HepG2 (cell line): ENCODE measurements around the gene SMPD2. TPM values are rescaled to one million over a fixed set of nuclear protein-coding genes. Genes with fewer than 3 reads are reported as not detected.

Experiments
- ARNTL ChIP-seq: sonication (generic); formaldehyde crosslinking; IDR thresholded peaks from 2 replicates; pipeline ENCODE4 v1.4.0; 2020; ENCODE audit warnings: mild to moderate bottlenecking, missing genetic modification reagents
- ASH2L ChIP-seq: fragments of 300-600, 200-600 bp; sonication (generic); IDR thresholded peaks from 2 replicates; pipeline ENCODE4 v1.7.0; 2017; ENCODE audit warnings: low read depth, mild to moderate bottlenecking, moderate library complexity, mixed read lengths, low read length; ENCODE audit not compliant: insufficient read length
- ETV6 ChIP-seq: sonication (generic); formaldehyde crosslinking; conservative IDR thresholded peaks from 2 replicates; pipeline ENCODE4 v1.4.0; 2020; ENCODE audit warnings: missing genetic modification reagents
- SYNCRIP ChIP-seq: fragments of 200-400 bp; formaldehyde crosslinking; IDR thresholded peaks from 2 replicates; pipeline ENCODE4 v1.6.1; 2018; ENCODE audit warnings: mild to moderate bottlenecking, low read depth, low read length; ENCODE audit not compliant: insufficient read depth
- TARDBP ChIP-seq: sonication (generic); formaldehyde crosslinking; IDR thresholded peaks from 2 replicates; pipeline ENCODE4 v1.8.0; 2022; ENCODE audit warnings: mild to moderate bottlenecking, missing genetic modification reagents
- ZBTB46 ChIP-seq: sonication (generic); formaldehyde crosslinking; IDR thresholded peaks from 2 replicates; pipeline ENCODE4 v1.4.0; 2020; ENCODE audit warnings: mild to moderate bottlenecking, missing genetic modification reagents, borderline replicate concordance
- ZMAT5 ChIP-seq: sonication (generic); formaldehyde crosslinking; IDR thresholded peaks from 2 replicates; pipeline ENCODE4 v1.5.0; 2020; ENCODE audit warnings: mild to moderate bottlenecking, low read depth, missing genetic modification reagents, borderline replicate concordance
- ZNF564 ChIP-seq: sonication (generic); formaldehyde crosslinking; IDR thresholded peaks from 2 replicates; pipeline ENCODE4 v1.8.1; 2023; ENCODE audit warnings: mild to moderate bottlenecking, missing genetic modification reagents
- ZNF644 ChIP-seq: IDR thresholded peaks from 2 replicates; pipeline ENCODE4 v1.6.1; 2016; ENCODE audit warnings: low read depth
- ZNF709 ChIP-seq: sonication (generic); formaldehyde crosslinking; IDR thresholded peaks from 2 replicates; pipeline ENCODE4 v1.5.0; 2020; ENCODE audit warnings: mild to moderate bottlenecking, missing genetic modification reagents
- ZNF788 ChIP-seq: sonication (generic); formaldehyde crosslinking; IDR thresholded peaks from 2 replicates; pipeline ENCODE4 v1.5.0; 2020; ENCODE audit warnings: mild to moderate bottlenecking, missing genetic modification reagents, borderline replicate concordance
- ZSCAN9 ChIP-seq: IDR thresholded peaks from 2 replicates; pipeline ENCODE4 v1.6.1; 2016; ENCODE audit warnings: borderline replicate concordance
- polyA plus RNA-seq, 8 experiments: library from polyadenylated mRNA; depleted of rRNA in 3 of 8; stranded (reverse) in 7 of 8; unstranded in 1 of 8; fragments of >200 nt; fragmentation: Illumina TruSeq in 4 of 8; extraction: Trizol in 4 of 8; gene quantifications; 2 replicates each; pipeline versions ENCODE4 v1.2.1 to v1.2.3, GENCODE V29; 2011 to 2016; ENCODE audit warnings: low read depth in 4 of 8, missing spikeins in 1 of 8, mixed read lengths in 1 of 8; ENCODE audit not compliant: insufficient read depth in 1 of 8
- total RNA-seq, 5 experiments: library from RNA; depleted of rRNA; stranded (reverse); fragments of >200 nt; fragmentation: Illumina TruSeq; extraction: Trizol; gene quantifications; 2 replicates each; pipeline ENCODE4 v1.2.3, GENCODE V29; 2016; ENCODE audit warnings: low read depth in 1 of 5
- TF ChIP-seq, protein P1 (sequence below): sonication (generic); formaldehyde crosslinking; IDR thresholded peaks from 2 replicates; pipeline ENCODE4 v1.5.0; 2020; ENCODE audit warnings: mild to moderate bottlenecking, missing genetic modification reagents, borderline replicate concordance
- TF ChIP-seq, protein P2 (sequence below): sonication (generic); formaldehyde crosslinking; IDR thresholded peaks from 2 replicates; pipeline ENCODE4 v1.9.0; 2021; ENCODE audit warnings: missing genetic modification reagents, borderline replicate concordance
- TF ChIP-seq, protein P3 (sequence below): sonication (generic); formaldehyde crosslinking; IDR thresholded peaks from 2 replicates; pipeline ENCODE4 v1.4.0; 2020; ENCODE audit warnings: mild to moderate bottlenecking, low read depth, missing genetic modification reagents

SMPD2 gene
- total and polyA plus RNA-seq, 2 of the 13 experiments (the other 11 are each of a cell fraction or from before 2014, with no cell fraction given) = 5.9 to 10.6 TPM

DNA sequence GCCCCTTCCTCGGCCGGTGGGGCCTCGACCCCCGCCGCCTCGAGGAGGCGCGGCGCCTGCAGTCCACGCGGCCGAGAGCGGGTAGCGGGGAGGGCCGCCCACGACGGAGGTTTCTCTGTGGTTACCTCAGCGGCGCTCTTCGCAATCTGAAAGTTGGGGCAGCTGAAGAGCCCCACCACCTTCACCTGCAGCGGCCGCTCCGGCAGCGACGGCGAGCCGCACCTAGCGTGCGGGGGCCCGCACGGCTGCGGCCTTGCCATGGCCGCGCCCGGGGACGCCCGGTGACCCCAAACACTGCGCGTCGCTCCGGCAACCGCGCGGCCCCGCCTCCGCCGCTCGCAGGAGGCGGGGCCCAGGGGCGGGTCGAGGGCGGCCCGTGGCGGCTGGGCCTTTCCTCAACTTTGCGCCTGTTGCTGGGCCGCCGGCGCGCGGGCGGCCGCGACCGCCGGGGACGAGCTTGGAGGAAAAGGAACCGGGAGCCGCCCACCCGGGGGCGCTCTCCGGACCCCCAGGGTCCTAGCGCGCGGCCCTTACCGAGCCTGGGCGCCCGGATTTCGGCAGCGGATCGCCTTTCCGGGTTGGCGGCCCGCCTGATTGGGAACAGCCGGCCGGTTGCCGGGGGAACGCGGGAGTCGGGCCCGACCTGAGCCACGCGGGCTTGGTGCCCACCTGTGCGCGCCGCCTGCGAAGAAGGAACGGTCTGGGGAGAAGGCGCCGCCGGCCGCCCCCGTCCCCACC lies at the start of gene SMPD2, which contains the start of gene PPIL6 (continued):
- peak; percentile 76; the same call in 1 of the 2 replicates for TF ChIP-seq ZNF709
- TF ChIP-seq ASH2L = peak; percentile 74
- TF ChIP-seq ZSCAN9 (CRISPR knock-in tag) = 0 out of 2 replicates have a peak, but pooled peaks have one; percentile 5
- TF ChIP-seq TARDBP (CRISPR knock-in tag) = no peak
- no peak for TF ChIP-seq ETV6
- no peak for TF ChIP-seq ZNF644 (CRISPR knock-in tag)
- TF ChIP-seq ARNTL (CRISPR knock-in tag) = peak; percentile 50; the same call in 1 of the 2 replicates
- no peak for TF ChIP-seq ZMAT5 (CRISPR knock-in tag)
- TF ChIP-seq, protein P1, sequence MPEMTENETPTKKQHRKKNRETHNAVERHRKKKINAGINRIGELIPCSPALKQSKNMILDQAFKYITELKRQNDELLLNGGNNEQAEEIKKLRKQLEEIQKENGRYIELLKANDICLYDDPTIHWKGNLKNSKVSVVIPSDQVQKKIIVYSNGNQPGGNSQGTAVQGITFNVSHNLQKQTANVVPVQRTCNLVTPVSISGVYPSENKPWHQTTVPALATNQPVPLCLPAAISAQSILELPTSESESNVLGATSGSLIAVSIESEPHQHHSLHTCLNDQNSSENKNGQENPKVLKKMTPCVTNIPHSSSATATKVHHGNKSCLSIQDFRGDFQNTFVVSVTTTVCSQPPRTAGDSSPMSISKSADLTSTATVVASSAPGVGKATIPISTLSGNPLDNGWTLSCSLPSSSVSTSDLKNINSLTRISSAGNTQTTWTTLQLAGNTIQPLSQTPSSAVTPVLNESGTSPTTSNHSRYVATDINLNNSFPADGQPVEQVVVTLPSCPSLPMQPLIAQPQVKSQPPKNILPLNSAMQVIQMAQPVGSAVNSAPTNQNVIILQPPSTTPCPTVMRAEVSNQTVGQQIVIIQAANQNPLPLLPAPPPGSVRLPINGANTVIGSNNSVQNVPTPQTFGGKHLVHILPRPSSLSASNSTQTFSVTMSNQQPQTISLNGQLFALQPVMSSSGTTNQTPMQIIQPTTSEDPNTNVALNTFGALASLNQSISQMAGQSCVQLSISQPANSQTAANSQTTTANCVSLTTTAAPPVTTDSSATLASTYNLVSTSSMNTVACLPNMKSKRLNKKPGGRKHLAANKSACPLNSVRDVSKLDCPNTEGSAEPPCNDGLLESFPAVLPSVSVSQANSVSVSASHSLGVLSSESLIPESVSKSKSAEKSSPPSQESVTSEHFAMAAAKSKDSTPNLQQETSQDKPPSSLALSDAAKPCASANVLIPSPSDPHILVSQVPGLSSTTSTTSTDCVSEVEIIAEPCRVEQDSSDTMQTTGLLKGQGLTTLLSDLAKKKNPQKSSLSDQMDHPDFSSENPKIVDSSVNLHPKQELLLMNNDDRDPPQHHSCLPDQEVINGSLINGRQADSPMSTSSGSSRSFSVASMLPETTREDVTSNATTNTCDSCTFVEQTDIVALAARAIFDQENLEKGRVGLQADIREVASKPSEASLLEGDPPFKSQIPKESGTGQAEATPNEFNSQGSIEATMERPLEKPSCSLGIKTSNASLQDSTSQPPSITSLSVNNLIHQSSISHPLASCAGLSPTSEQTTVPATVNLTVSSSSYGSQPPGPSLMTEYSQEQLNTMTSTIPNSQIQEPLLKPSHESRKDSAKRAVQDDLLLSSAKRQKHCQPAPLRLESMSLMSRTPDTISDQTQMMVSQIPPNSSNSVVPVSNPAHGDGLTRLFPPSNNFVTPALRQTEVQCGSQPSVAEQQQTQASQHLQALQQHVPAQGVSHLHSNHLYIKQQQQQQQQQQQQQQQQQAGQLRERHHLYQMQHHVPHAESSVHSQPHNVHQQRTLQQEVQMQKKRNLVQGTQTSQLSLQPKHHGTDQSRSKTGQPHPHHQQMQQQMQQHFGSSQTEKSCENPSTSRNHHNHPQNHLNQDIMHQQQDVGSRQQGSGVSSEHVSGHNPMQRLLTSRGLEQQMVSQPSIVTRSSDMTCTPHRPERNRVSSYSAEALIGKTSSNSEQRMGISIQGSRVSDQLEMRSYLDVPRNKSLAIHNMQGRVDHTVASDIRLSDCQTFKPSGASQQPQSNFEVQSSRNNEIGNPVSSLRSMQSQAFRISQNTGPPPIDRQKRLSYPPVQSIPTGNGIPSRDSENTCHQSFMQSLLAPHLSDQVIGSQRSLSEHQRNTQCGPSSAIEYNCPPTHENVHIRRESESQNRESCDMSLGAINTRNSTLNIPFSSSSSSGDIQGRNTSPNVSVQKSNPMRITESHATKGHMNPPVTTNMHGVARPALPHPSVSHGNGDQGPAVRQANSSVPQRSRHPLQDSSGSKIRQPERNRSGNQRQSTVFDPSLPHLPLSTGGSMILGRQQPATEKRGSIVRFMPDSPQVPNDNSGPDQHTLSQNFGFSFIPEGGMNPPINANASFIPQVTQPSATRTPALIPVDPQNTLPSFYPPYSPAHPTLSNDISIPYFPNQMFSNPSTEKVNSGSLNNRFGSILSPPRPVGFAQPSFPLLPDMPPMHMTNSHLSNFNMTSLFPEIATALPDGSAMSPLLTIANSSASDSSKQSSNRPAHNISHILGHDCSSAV = no peak
- 0 out of 2 replicates have a peak, but pooled peaks have one; percentile 44 for TF ChIP-seq ZNF788 (CRISPR knock-in tag)
- TF ChIP-seq SYNCRIP = no peak
- peak; percentile 77 for TF ChIP-seq ZNF564 (CRISPR knock-in tag)
- TF ChIP-seq, protein P2, sequence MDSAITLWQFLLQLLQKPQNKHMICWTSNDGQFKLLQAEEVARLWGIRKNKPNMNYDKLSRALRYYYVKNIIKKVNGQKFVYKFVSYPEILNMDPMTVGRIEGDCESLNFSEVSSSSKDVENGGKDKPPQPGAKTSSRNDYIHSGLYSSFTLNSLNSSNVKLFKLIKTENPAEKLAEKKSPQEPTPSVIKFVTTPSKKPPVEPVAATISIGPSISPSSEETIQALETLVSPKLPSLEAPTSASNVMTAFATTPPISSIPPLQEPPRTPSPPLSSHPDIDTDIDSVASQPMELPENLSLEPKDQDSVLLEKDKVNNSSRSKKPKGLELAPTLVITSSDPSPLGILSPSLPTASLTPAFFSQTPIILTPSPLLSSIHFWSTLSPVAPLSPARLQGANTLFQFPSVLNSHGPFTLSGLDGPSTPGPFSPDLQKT (CRISPR knock-in tag) = no peak; the same call in 1 of the 2 replicates
- no peak for TF ChIP-seq ZBTB46
- TF ChIP-seq, protein P3, sequence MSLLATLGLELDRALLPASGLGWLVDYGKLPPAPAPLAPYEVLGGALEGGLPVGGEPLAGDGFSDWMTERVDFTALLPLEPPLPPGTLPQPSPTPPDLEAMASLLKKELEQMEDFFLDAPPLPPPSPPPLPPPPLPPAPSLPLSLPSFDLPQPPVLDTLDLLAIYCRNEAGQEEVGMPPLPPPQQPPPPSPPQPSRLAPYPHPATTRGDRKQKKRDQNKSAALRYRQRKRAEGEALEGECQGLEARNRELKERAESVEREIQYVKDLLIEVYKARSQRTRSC (CRISPR knock-in tag) = no peak
